Spleen (tissue), 11 donors: Measurements from ENCODE around the gene ANKRD13A. TPM values are rescaled to one million over a fixed set of nuclear protein-coding genes. Genes with fewer than 3 reads are reported as not detected.

Experiments
- DNase-seq: peaks from one replicate; pipeline ENCODE4 v3.0.0-alpha.2; 2020
- H3K27ac ChIP-seq, 8 donors: fragments of 200-600 bp; sonication (generic) in 7 of 8; 1 replicate in 4 of 8; 2 replicates in 4 of 8; pipeline versions ENCODE4 v1.5.0 to v1.8.0; 2016 to 2021; ENCODE audit warnings: inconsistent platforms in 4 of 8, mild to moderate bottlenecking in 4 of 8, moderate library complexity in 1 of 8
- H3K27me3 ChIP-seq, 7 donors: fragments of 200-600 bp; sonication (generic) in 6 of 7; replicated peaks in 1 of 7; 1 replicate in 4 of 7; 2 replicates in 3 of 7; pipeline versions ENCODE4 v1.5.0 to v1.8.0; 2016 to 2021; ENCODE audit warnings: inconsistent platforms in 3 of 7, mild to moderate bottlenecking in 1 of 7
- H3K36me3 ChIP-seq, 6 donors: fragments of 200-600 bp; sonication (generic) in 5 of 6; 1 replicate in 4 of 6; 2 replicates in 2 of 6; pipeline versions ENCODE4 v1.5.0 to v1.8.0; 2016 to 2021; ENCODE audit warnings: inconsistent platforms in 2 of 6
- H3K4me1 ChIP-seq, 6 donors: fragments of 200-600 bp; sonication (generic) in 5 of 6; 1 replicate in 3 of 6; 2 replicates in 3 of 6; pipeline versions ENCODE4 v1.5.0 to v1.8.0; 2016 to 2021; ENCODE audit warnings: inconsistent platforms in 3 of 6
- H3K4me3 ChIP-seq, 8 donors: fragments of 200-600 bp; sonication (generic) in 7 of 8; 1 replicate in 4 of 8; 2 replicates in 4 of 8; pipeline versions ENCODE4 v1.5.0 to v1.8.0; 2016 to 2021; ENCODE audit warnings: inconsistent platforms in 4 of 8, mild to moderate bottlenecking in 4 of 8, moderate library complexity in 2 of 8
- H3K9me3 ChIP-seq, 8 donors: fragments of 200-600 bp; sonication (generic) in 7 of 8; 1 replicate in 4 of 8; 2 replicates in 4 of 8; pipeline versions ENCODE4 v1.5.0 to v1.8.0; 2016 to 2021; ENCODE audit warnings: inconsistent platforms in 4 of 8
- CTCF ChIP-seq, 11 experiments: fragments of 200-600 bp in 7 of 11; fragments of 450-650 bp in 4 of 11; sonication (generic) in 4 of 11; IDR thresholded peaks in 8 of 11; conservative IDR thresholded peaks in 3 of 11; 1 replicate in 7 of 11; 2 replicates in 4 of 11; pipeline versions ENCODE4 v1.4.0 to v1.8.0; 2016 to 2021; ENCODE audit warnings: antibody characterized with exemption in 11 of 11, inconsistent platforms in 4 of 11, mild to moderate bottlenecking in 1 of 11
- POLR2AphosphoS5 ChIP-seq, 3 donors: sonication (generic); formaldehyde crosslinking; IDR thresholded peaks; one replicate each; pipeline ENCODE4 v1.5.1; 2017; ENCODE audit warnings: antibody characterized with exemption in 3 of 3
- WGBS, 5 donors: extraction: QIAGEN DNeasy Blood & Tissue Kit in 3 of 5; methylation state at CpG; one replicate each; pipeline versions ENCODE4 v1.1.5 to v1.1.7; 2013 to 2018; 5-methylcytosine and 5-hydroxymethylcytosine counted together
- intact Hi-C: fragments of 100-400 bp; cut with DNase I; formaldehyde crosslinking; loops from one replicate; pipeline ENCODE4 v1.15.0; 2023; ENCODE audit warnings: low total_unique reads
- polyA plus RNA-seq, 3 donors: library from polyadenylated mRNA; stranded (reverse); fragments of 200-250 nt; gene quantifications; one replicate each; pipeline ENCODE4 v1.2.1, GENCODE V29; 2013
- small RNA-seq, 4 donors: library from RNA; depleted of rRNA; stranded (forward); fragments of <200 nt; gene quantifications; one replicate each; pipeline ENCODE3, GENCODE V24; 2016
- total RNA-seq, 7 donors: library from RNA; depleted of rRNA in 3 of 7; stranded (reverse); fragments of >200 nt in 3 of 7; fragmentation: NEBNext Ultra II Directional in 4 of 7; extraction: Animal tissue kit (Norgen Biotek cat#: 25700) in 4 of 7; gene quantifications; one replicate each; pipeline versions ENCODE4 v1.1.0 to v1.2.1, GENCODE V29; 2016 to 2021
- donor health status: healthy with polysubstance abuse.
- donor health status: DM: no; HTN: no; CAD: no; lungs with moderate emphysema.
- donor health status: DM: no; HTN: no; CAD: no.
- donor health status: Bipolar disorder and iron deficiency.
- donor health status: healthy.
- donor health status: DM: no; HTN: no; CAD: no.
- donor health status: DM: yes; HTN: yes; CAD: no.

ANKRD13A gene
- total and polyA plus RNA-seq, 10 donors: 32.9 to 134 (median 93.7) TPM

- Histone ChIP-seq H3K9me3 (no peaks in the 10 kb centered on the region), H3K27ac (peak overlapping the region in 3 of 8 donors; percentile 10 to 59 (median 36)), H3K4me3 (no peak overlapping the region), H3K4me1 (no peaks in the 10 kb centered on the region), H3K36me3 (no peaks in the 10 kb centered on the region), H3K27me3 (no peaks in the 10 kb centered on the region)
- DNase-seq: no peak
- WGBS, 5 donors: 57 to 83% (median 62%) methylated on average over 5 of the region's 5 CpGs
- no peak for TF ChIP-seq POLR2AphosphoS5 (IDR thresholded peaks at IDR 0.05)
- TF ChIP-seq CTCF (IDR thresholded peaks at IDR 0.05 in 8 of 11, conservative IDR thresholded peaks at IDR 0.05 in 3 of 11): no peak
- intact Hi-C loops: no loop called here
Measured at GRCh38 chr12:110088936-110089335, 89.7 kb downstream of the ANKRD13A start.

Small RNAs within 50 kb of the gene (small RNA-seq; reads per million reads assigned to genes)
- 0 reads per million in 4 donors for gene AC007546.2

Other genes starting within 250 kb of the ANKRD13A start
- 1 to 10 TPM; 3.9 to 8.0 (median 5.0) TPM for gene TRPV4, start 166.0 kb upstream of the ANKRD13A start, total RNA-seq
- 1 to 10 TPM in 2 of 3 donors, under 1 TPM in 1; 0.49 to 1.2 (median 1.1) TPM for gene TRPV4, start 166.0 kb upstream of the ANKRD13A start, polyA plus RNA-seq
- gene GLTP, start 118.9 kb upstream of the ANKRD13A start, total RNA-seq: 10 to 100 TPM; 25.6 to 45.5 (median 35.0) TPM
- gene GLTP, start 118.9 kb upstream of the ANKRD13A start, polyA plus RNA-seq: 10 to 100 TPM; 26.3 to 31.5 (median 30.3) TPM
- 10 to 100 TPM; 21.8 to 35.9 (median 29.0) TPM for gene TCHP, start 99.2 kb upstream of the ANKRD13A start, total RNA-seq
- gene TCHP, start 99.2 kb upstream of the ANKRD13A start, polyA plus RNA-seq: 10 to 100 TPM in 1 of 3 donors, 1 to 10 TPM in 2; 7.3 to 12.5 (median 7.6) TPM
- gene GIT2, start 3.1 kb upstream of the ANKRD13A start, total RNA-seq: 100 to 1,000 TPM; 101 to 169 (median 129) TPM
- gene GIT2, start 3.1 kb upstream of the ANKRD13A start, polyA plus RNA-seq: 10 to 100 TPM; 26.5 to 35.5 (median 32.0) TPM
- gene C12orf76, start 49.1 kb downstream of the ANKRD13A start, total RNA-seq: 10 to 100 TPM; 12.9 to 19.9 (median 17.8) TPM
- 10 to 100 TPM; 15.2 to 21.5 (median 16.4) TPM for gene C12orf76, start 49.1 kb downstream of the ANKRD13A start, polyA plus RNA-seq
- gene IFT81, start 124.9 kb downstream of the ANKRD13A start, total RNA-seq: 10 to 100 TPM in 1 of 7 donors, 1 to 10 TPM in 6; 4.5 to 10.1 (median 6.3) TPM
- 1 to 10 TPM; 1.8 to 2.9 (median 2.8) TPM for gene IFT81, start 124.9 kb downstream of the ANKRD13A start, polyA plus RNA-seq